IPS-18c (cell line): Measurements from ENCODE around the gene PPIE.
"Not testable (repeated sequence)": the region's sequence is repeated elsewhere in the genome, so short reads cannot be mapped to it uniquely, and the experiment has no call there.

Source experiments
- H3K4me3 ChIP-seq: 2 replicates; pipeline ENCODE4 v1.7.0; 2013; ENCODE audit warnings: low read depth, mild to moderate bottlenecking, low read length, moderate library complexity; ENCODE audit not compliant: insufficient read depth
- H3K9me3 ChIP-seq: one replicate; pipeline ENCODE4 v1.6.1; 2013; ENCODE audit warnings: mild to moderate bottlenecking, low read length, moderate library complexity; ENCODE audit not compliant: control insufficient read depth, insufficient read depth

Gene PPIE

GRCh38 chr1:39751595-39751994 is 12.9 kb downstream of the PPIE start:
- Histone ChIP-seq H3K4me3 (no peak overlapping the region), H3K9me3 (no peaks in the 10 kb centered on the region)

GRCh38 chr1:39752703-39753102 is 14.0 kb downstream of the PPIE start:
- no peaks in the 10 kb centered on the region for H3K9me3 ChIP-seq
- H3K4me3 ChIP-seq, result no peak overlapping the region

- no peaks in the 10 kb centered on the region for H3K9me3 ChIP-seq
- H3K4me3 ChIP-seq, result no peak overlapping the region
Observed at GRCh38 chr1:39753132-39754025, 14.7 kb downstream of the PPIE start.

DNA sequence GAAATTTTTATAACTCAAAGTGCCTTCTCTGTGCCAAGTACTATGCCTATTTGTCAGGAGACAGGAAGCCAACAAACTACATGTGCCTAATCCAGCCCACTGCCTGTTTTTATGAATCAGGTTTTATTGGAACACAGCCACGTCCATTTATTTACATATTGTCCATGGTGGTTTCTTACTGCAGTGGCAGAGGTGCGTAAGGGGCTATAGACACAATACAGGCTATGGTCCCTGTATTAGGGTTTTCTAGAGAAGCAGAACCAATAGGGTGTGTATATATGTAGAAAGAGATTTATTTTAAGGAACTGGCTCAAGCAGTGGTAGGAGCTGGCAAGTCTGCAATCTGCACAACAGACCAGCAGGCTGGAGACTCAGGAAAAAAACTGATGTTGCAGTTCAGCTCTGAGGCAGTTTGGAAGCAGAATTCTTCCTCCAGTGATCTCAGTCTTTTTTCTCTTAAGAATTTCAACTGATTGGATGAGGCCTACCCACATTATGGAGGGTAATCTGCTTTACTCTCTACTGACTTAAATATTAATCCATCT is 15.4 kb downstream of the PPIE start:
- Histone ChIP-seq H3K4me3 (no peak overlapping the region), H3K9me3 (no peaks in the 10 kb centered on the region)

DNA sequence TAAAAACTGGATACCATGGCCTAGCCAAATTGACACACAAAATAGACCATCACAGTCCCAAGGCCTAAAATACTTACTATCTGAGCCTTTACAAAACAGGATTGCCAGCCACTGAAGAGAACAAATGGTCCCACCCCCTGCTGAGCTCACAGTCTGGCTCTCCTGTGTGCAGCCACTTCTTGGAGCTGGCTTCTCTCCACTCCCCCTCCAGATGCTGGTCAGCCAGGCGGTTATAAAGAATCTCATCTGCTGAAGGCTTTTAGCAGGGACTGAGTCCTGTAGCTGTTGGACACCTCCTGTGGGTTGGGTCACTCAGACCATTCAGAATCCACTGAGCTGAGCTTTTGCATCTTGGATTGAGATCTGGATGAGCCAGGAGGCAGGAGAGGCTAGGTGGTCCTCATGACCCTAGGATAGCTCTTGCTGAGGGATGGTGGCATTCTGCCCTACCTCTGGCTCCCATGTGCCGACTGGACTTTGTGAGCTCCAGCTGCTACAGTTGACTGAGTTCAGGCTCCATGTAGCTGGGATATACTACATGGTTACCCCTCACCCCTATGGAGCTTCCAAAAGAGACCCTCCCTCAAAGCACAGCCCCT is 16.3 kb downstream of the PPIE start:
- no peak overlapping the region for H3K4me3 ChIP-seq
- no peaks in the 10 kb centered on the region for H3K9me3 ChIP-seq

GRCh38 chr1:39755965-39756659 is 17.4 kb downstream of the PPIE start:
- Histone ChIP-seq H3K4me3 (no peak overlapping the region), H3K9me3 (peaks cover 3% of the 10 kb centered on the region)

DNA sequence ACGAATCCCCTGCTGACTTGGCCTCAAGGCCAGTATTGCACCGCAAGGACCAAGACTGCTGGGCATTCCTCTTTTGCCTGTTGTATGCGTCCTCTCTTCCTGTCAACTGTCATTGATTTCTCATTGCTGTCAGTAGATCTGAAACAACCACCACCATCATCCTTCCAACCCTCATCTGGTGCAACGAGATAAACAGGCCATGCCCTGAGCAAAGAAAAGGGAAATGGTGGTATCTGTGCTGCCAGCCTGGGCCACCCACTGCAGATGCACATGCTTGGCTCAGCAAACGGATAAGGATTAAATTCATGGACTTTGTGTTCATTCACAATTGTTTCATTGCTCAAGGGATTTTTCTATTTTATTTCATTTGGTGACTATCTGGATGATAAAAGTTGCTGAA is 18.8 kb downstream of the PPIE start:
- Histone ChIP-seq H3K9me3 (peaks cover 3% of the 10 kb centered on the region), H3K4me3 (no peak overlapping the region)

DNA sequence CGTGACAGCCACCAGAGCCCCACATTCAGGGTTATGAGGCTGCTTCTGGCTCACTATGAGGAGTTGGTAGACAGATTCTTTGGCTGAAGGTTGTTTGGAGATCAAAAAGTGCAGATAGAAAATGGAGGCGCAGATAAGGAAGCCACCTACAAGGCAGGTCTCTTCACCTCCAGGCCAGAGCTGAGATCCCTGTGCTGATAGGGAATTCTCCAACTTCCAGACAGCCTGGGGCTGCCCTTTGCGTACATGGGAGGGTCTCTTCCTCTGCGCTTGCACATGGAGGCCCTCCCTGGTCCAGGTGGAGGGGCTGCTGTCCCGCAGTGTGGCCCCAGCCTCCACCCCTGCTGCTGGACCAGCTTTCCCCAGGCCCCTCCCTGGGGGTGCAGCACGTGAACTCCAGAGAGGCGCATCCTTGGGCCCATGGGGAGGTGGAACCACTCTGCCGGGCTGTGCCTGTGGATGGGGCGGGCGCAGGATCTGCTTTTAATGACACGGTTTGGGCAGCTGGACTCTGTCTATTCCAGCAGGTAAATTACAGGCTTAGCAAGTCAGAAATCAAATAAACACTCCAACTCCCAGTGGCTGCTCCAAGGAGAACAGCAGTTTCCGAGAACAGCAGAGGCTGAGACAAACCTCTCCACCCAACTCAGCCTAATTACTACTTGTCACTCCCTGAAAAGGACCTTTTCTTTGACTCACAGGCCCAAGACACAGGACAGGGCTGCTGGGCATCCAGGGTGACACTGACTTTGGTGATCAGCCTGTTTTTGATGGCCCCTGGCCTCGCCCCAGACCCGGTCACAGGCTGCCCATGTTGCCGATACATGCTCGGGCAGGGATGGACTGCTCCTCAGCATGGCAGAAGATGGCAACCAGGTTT is 20.1 kb downstream of the PPIE start:
- no peak overlapping the region for H3K4me3 ChIP-seq
- peaks cover 3% of the 10 kb centered on the region for H3K9me3 ChIP-seq

DNA sequence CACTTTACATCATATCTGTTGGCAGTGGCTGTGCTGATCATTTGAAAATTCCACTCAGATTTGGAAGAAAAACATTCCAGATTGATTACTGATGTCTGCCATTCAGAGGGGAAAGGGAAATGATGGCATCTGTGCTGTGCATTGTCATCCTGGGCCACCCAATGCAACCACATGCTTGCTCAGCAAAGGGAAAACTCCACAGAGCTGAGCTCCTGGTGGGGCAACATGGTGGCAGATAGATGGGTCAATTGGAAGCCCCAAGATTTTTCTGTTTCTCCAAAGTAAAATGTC is 20.7 kb downstream of the PPIE start:
- no peak overlapping the region for H3K4me3 ChIP-seq
- H3K9me3 ChIP-seq, result peaks cover 3% of the 10 kb centered on the region

DNA sequence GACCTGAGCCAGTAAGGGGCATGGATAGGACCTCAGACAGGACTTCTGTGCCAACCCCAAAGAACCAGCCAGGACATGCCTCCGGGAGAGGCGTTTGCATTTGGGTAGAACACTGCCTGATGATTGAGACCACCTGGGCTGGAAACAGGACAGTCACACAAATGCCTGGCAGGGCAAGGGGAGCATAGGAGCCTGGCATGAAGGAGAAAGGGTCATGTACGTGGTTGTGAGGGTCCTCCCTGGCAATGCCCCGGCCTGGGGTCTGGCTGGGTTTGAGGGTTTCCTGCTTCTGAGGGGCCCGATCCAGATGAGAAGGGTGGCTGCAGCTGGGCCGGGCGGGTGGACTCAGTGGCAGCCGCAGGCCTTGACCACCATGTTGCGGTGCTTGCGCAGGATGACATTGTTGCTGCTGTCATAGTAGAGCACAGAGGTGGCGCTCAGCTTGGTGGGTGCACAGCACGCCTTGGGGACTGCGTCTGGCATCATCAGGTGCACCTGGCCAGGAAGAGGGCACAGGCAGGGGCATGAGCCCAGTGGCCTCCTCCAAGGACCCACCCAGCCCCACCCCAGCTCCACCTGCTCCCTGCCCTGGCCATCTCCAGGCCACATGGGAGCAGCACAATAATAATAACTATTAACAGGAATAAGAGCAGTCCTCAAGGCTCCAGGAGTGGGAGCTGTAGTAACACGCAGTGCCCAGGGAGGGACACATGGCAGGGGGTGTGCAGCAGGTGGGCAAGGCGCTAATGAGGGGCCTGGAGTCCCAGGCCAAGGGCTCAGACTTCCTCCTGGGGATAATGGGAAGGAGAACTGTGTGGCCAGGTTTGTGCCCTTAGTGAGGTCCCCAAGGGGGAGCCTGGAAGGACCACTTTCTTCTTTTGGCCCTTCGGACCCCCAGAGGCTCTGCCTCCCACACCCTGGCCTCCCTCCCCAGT is 21.7 kb downstream of the PPIE start:
- Histone ChIP-seq H3K4me3 (no peak overlapping the region), H3K9me3 (peaks cover 3% of the 10 kb centered on the region)

DNA sequence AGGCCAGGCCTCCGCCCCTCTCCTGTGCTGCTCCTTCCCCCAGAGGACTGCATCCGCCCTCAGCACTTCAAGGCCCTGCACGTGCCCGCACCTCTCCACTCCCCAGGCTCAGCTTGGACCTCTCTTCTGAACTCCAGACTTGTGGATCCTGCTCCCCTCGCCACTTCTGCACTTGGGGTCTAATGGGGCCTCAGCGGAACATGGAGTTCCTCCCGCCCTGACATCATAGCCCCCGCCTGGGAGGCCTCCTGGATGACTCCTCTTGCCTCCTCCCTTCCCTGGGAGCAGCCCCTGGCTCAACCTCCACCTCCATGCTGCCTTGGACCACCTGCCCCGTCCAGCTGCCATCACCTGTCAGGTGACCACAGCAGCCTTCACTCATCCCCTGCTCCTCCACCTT is 22.3 kb downstream of the PPIE start:
- no peak overlapping the region for H3K4me3 ChIP-seq

DNA sequence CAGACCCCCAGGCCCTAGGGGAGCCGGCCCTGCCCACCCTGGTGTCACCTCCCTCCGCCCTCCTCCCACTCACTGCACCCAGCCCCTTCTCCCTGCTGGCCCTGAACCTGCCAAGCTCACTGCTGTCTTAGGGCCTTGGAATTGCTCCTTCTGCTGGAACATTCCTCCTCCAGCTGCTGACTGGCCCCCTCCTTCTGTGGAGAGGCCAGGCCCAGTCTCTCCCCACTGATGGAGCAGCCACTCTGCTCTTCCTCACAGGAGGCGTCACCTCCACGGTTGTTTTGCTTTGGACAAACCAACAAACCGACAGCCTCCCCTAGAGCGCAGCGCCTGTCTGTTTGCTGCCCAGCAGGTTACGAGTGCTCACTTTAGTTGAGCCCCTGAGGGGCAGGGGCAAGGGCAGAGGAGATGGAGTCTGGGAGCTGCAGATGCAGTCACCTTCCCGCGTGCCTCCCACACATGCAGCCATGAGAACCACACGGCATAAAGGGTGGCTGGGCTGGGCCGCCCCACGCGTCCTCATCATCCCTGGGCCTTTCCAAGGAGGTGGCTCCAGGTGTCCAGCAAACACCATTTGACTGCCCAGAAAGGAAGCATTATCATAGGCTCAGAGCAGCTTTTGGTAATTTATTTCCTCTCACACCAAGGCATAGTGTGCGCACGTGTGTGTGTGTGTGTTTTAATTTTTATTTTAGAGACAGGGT is 23.0 kb downstream of the PPIE start:
- Histone ChIP-seq H3K4me3 (no peak overlapping the region), H3K9me3 (peaks cover 3% of the 10 kb centered on the region)

More for the DNA sequence above, 22.3 kb downstream of the PPIE start:
- peaks cover 3% of the 10 kb centered on the region for H3K9me3 ChIP-seq

- Histone ChIP-seq H3K4me3 (no peak overlapping the region), H3K9me3 (peaks cover 3% of the 10 kb centered on the region)
Observed at GRCh38 chr1:39762550-39763540, 24.2 kb downstream of the PPIE start.

GRCh38 chr1:39763619-39764374 is 25.1 kb downstream of the PPIE start:
- H3K4me3 ChIP-seq, H3K9me3 ChIP-seq: not testable (repeated sequence)
